ENCODE measurements around the gene TMCO5A.
"Not testable (repeated sequence)": the region's sequence is repeated elsewhere in the genome, so short reads cannot be mapped to it uniquely, and the experiment has no call there.

TMCO5A gene

GRCh38 chr15:37934340-37934739 lies at the start of gene TMCO5A:
TMCO5A (plus strand) TSS chr15:37934640; CDS start chr15:37936324, 1,684 bp downstream.
- DNase-seq (ENCODE audit: low read depth in 2 of 2), result no peak

- no peak for DNase-seq (ENCODE audit: low read depth in 2 of 2)
These were observed 48.8 kb upstream of the TMCO5A start for GRCh38 chr15:37885651-37886050.

GRCh38 chr15:37888356-37888755 lies 46.1 kb upstream of the TMCO5A start:
- no peak for DNase-seq (ENCODE audit: low read depth in 2 of 2)

- DNase-seq (ENCODE audit: low read depth in 2 of 2), result no peak
These were observed 42.6 kb upstream of the TMCO5A start for GRCh38 chr15:37891766-37892368.

- DNase-seq (ENCODE audit: low read depth in 2 of 2), result no peak
These were observed 41.1 kb upstream of the TMCO5A start for GRCh38 chr15:37893309-37893708.

- DNase-seq (ENCODE audit: low read depth in 2 of 2), result no peak
These were observed 36.1 kb upstream of the TMCO5A start for GRCh38 chr15:37898362-37898761.

- no peak for DNase-seq (ENCODE audit: low read depth in 2 of 2)
These were observed 33.9 kb upstream of the TMCO5A start for GRCh38 chr15:37900326-37901221.

GRCh38 chr15:37902126-37902525 lies 32.3 kb upstream of the TMCO5A start:
- DNase-seq (ENCODE audit: low read depth in 2 of 2), result no peak

GRCh38 chr15:37903919-37904625 lies 30.4 kb upstream of the TMCO5A start:
- DNase-seq (ENCODE audit: low read depth in 2 of 2), result no peak

GRCh38 chr15:37907136-37907535 lies 27.3 kb upstream of the TMCO5A start:
- DNase-seq (ENCODE audit: low read depth in 2 of 2), result no peak

GRCh38 chr15:37921527-37922385 lies 12.7 kb upstream of the TMCO5A start:
- DNase-seq (ENCODE audit: low read depth in 2 of 2), result no peak

- no peak for DNase-seq (ENCODE audit: low read depth in 2 of 2)
These were observed 8.3 kb upstream of the TMCO5A start for GRCh38 chr15:37926136-37926535.

- no peak for DNase-seq (ENCODE audit: low read depth in 2 of 2)
These were observed 5.2 kb upstream of the TMCO5A start for GRCh38 chr15:37929238-37929637.

- DNase-seq (ENCODE audit: low read depth in 2 of 2), result no peak
These were observed 3.1 kb upstream of the TMCO5A start for GRCh38 chr15:37931321-37931720.

- no peak for DNase-seq (ENCODE audit: low read depth in 2 of 2)
These were observed 2.6 kb upstream of the TMCO5A start for GRCh38 chr15:37931868-37932267.

- no peak for DNase-seq (ENCODE audit: low read depth in 2 of 2)
These were observed 1.9 kb upstream of the TMCO5A start for GRCh38 chr15:37932549-37932948.

- no peak for DNase-seq (ENCODE audit: low read depth in 2 of 2)
These were observed 774 bp upstream of the TMCO5A start for GRCh38 chr15:37933666-37934065.

- DNase-seq (ENCODE audit: low read depth in 2 of 2), result no peak
These were observed 6.4 kb downstream of the TMCO5A start for GRCh38 chr15:37940876-37941275.

GRCh38 chr15:37941779-37942178 lies 7.3 kb downstream of the TMCO5A start:
- no peak for DNase-seq (ENCODE audit: low read depth in 2 of 2)

GRCh38 chr15:37951999-37952398 lies 17.6 kb downstream of the TMCO5A start:
- no peak for DNase-seq (ENCODE audit: low read depth in 2 of 2)

- DNase-seq (ENCODE audit: low read depth in 2 of 2), result not testable (repeated sequence)
These were observed 26.3 kb downstream of the TMCO5A start for GRCh38 chr15:37960742-37961141.

GRCh38 chr15:37967788-37968187 lies 33.3 kb downstream of the TMCO5A start:
- no peak for DNase-seq (ENCODE audit: low read depth in 2 of 2)

Measured in stimulated activated CD8-positive, alpha-beta memory T cell treated with anti-CD3 and anti-CD28 coated beads, Interleukin-7, amount 100 ng/mL, for 4 hours (primary cell).